Measurements from ENCODE around the gene NOX4.

DNA sequence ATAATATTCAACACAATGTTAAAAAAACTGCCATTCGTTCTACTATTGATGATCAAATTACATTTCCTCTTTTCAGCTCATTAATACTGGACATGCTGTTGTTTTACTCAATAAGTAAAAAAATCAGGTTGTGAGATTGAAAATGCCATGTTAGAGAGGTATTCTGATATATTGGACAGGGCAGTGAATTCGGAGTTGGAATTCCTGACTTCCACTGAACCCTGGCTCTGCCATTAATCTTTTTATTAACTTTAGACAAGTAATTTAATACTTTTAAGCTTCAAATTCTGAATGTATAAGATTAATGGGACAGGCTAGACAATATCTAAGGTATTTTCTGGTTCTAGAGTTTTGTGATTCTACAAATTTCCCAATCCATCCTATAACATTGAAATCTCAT lies 12.2 kb upstream of the NOX4 start:
- TF ChIP-seq CTCF (IDR thresholded peaks at IDR 0.05; ENCODE audit: insufficient read depth, low read length) (no peak), POLR2AphosphoS5 (IDR thresholded peaks at IDR 0.05; ENCODE audit: low read depth) (no peak), GABPA (IDR thresholded peaks at IDR 0.05; ENCODE audit: low read depth) (no peak), SPI1 (IDR thresholded peaks at IDR 0.05; ENCODE audit: borderline replicate concordance, low read depth) (no peak)
- TF ChIP-seq, protein P1, sequence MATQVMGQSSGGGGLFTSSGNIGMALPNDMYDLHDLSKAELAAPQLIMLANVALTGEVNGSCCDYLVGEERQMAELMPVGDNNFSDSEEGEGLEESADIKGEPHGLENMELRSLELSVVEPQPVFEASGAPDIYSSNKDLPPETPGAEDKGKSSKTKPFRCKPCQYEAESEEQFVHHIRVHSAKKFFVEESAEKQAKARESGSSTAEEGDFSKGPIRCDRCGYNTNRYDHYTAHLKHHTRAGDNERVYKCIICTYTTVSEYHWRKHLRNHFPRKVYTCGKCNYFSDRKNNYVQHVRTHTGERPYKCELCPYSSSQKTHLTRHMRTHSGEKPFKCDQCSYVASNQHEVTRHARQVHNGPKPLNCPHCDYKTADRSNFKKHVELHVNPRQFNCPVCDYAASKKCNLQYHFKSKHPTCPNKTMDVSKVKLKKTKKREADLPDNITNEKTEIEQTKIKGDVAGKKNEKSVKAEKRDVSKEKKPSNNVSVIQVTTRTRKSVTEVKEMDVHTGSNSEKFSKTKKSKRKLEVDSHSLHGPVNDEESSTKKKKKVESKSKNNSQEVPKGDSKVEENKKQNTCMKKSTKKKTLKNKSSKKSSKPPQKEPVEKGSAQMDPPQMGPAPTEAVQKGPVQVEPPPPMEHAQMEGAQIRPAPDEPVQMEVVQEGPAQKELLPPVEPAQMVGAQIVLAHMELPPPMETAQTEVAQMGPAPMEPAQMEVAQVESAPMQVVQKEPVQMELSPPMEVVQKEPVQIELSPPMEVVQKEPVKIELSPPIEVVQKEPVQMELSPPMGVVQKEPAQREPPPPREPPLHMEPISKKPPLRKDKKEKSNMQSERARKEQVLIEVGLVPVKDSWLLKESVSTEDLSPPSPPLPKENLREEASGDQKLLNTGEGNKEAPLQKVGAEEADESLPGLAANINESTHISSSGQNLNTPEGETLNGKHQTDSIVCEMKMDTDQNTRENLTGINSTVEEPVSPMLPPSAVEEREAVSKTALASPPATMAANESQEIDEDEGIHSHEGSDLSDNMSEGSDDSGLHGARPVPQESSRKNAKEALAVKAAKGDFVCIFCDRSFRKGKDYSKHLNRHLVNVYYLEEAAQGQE (IDR thresholded peaks at IDR 0.05; ENCODE audit: insufficient replicate concordance, low read depth), result no peak

All from HL-60 (cell line).